ENCODE measurements around the gene GULP1. TPM values are rescaled to one million over a fixed set of nuclear protein-coding genes. Genes with fewer than 3 reads are reported as not detected.

The GULP1 gene
- total and polyA plus RNA-seq, 2 experiments from 2014 or later = 94.6 to 181 TPM

DNA sequence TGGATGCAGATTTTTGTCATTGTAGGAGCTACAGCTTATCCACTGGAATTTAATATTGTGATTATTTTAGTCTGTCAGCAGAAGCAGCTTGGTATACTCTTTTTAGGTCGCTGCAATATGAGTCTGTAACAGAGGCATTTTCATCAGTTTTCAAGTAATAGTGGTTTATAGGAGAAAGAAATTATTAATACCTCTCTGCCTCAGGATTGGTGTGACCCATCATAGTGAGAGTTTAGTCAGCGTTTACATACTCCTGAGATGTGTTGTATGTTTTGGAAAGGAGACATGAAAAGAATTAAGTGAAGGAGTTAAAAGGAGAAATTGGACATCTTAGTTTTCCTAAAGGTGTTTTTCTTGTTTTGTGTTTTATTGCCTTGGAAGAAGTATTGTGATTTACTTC is 189.8 kb downstream of the GULP1 start (continued):
- TF ChIP-seq, protein P1, sequence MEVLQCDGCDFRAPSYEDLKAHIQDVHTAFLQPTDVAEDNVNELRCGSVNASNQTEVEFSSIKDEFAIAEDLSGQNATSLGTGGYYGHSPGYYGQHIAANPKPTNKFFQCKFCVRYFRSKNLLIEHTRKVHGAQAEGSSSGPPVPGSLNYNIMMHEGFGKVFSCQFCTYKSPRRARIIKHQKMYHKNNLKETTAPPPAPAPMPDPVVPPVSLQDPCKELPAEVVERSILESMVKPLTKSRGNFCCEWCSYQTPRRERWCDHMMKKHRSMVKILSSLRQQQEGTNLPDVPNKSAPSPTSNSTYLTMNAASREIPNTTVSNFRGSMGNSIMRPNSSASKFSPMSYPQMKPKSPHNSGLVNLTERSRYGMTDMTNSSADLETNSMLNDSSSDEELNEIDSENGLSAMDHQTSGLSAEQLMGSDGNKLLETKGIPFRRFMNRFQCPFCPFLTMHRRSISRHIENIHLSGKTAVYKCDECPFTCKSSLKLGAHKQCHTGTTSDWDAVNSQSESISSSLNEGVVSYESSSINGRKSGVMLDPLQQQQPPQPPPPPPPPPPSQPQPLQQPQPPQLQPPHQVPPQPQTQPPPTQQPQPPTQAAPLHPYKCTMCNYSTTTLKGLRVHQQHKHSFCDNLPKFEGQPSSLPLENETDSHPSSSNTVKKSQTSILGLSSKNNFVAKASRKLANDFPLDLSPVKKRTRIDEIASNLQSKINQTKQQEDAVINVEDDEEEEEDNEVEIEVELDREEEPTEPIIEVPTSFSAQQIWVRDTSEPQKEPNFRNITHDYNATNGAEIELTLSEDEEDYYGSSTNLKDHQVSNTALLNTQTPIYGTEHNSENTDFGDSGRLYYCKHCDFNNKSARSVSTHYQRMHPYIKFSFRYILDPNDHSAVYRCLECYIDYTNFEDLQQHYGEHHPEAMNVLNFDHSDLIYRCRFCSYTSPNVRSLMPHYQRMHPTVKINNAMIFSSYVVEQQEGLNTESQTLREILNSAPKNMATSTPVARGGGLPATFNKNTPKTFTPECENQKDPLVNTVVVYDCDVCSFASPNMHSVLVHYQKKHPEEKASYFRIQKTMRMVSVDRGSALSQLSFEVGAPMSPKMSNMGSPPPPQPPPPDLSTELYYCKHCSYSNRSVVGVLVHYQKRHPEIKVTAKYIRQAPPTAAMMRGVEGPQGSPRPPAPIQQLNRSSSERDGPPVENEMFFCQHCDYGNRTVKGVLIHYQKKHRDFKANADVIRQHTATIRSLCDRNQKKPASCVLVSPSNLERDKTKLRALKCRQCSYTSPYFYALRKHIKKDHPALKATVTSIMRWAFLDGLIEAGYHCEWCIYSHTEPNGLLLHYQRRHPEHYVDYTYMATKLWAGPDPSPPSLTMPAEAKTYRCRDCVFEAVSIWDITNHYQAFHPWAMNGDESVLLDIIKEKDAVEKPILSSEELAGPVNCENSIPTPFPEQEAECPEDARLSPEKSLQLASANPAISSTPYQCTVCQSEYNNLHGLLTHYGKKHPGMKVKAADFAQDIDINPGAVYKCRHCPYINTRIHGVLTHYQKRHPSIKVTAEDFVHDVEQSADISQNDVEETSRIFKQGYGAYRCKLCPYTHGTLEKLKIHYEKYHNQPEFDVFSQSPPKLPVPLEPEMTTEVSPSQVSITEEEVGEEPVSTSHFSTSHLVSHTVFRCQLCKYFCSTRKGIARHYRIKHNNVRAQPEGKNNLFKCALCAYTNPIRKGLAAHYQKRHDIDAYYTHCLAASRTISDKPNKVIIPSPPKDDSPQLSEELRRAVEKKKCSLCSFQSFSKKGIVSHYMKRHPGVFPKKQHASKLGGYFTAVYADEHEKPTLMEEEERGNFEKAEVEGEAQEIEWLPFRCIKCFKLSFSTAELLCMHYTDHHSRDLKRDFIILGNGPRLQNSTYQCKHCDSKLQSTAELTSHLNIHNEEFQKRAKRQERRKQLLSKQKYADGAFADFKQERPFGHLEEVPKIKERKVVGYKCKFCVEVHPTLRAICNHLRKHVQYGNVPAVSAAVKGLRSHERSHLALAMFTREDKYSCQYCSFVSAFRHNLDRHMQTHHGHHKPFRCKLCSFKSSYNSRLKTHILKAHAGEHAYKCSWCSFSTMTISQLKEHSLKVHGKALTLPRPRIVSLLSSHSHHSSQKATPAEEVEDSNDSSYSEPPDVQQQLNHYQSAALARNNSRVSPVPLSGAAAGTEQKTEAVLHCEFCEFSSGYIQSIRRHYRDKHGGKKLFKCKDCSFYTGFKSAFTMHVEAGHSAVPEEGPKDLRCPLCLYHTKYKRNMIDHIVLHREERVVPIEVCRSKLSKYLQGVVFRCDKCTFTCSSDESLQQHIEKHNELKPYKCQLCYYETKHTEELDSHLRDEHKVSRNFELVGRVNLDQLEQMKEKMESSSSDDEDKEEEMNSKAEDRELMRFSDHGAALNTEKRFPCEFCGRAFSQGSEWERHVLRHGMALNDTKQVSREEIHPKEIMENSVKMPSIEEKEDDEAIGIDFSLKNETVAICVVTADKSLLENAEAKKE (CRISPR knock-in tag; IDR thresholded peaks at IDR 0.05) = no peak
- no peak for TF ChIP-seq CREB1 (CRISPR knock-in tag; IDR thresholded peaks at IDR 0.05; ENCODE audit: low read depth)
- TF ChIP-seq ZNF114 (CRISPR knock-in tag; IDR thresholded peaks at IDR 0.05) = no peak
- no peak for TF ChIP-seq JUNB (IDR thresholded peaks at IDR 0.05; ENCODE audit: unreplicated experiment)
- TF ChIP-seq POLR2AphosphoS5 (IDR thresholded peaks at IDR 0.05; ENCODE audit: low read depth) = no peak

DNA sequence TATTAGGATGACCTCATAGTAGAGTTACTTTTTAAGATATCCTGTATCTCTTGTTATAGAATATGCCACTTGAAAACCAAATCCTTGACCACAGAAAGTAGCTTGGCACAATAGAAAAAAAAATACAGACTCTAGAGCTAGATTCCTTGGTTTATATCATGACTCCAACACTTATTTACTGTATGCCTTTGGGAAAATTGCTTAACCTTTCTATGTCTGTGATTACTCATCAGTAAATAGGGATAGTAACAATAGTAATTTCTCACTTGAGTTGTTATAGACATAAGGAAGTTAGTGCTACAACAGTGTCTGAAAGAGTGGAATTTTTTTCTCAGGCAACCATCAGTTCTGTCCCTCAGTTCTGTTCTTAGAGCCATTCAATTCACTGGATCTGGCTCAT is 193.8 kb downstream of the GULP1 start:
- no peaks in the 10 kb centered on the region for H3K36me3 Mint-ChIP-seq (ENCODE audit: low read depth)
- no peak overlapping the region for H3K27ac ChIP-seq (ENCODE audit: low read depth)
- no peak for ATAC-seq
- no peak for TF ChIP-seq EZH2phosphoT487 (IDR thresholded peaks at IDR 0.05; ENCODE audit: unreplicated experiment)
- TF ChIP-seq EZH2 (IDR thresholded peaks at IDR 0.05; ENCODE audit: low read depth, unreplicated experiment) = no peak
- no peak for TF ChIP-seq JUNB (IDR thresholded peaks at IDR 0.05; ENCODE audit: unreplicated experiment)
- TF ChIP-seq, protein P2, sequence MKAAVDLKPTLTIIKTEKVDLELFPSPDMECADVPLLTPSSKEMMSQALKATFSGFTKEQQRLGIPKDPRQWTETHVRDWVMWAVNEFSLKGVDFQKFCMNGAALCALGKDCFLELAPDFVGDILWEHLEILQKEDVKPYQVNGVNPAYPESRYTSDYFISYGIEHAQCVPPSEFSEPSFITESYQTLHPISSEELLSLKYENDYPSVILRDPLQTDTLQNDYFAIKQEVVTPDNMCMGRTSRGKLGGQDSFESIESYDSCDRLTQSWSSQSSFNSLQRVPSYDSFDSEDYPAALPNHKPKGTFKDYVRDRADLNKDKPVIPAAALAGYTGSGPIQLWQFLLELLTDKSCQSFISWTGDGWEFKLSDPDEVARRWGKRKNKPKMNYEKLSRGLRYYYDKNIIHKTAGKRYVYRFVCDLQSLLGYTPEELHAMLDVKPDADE (IDR thresholded peaks at IDR 0.05) = no peak
- no peak for TF ChIP-seq POLR2AphosphoS5 (IDR thresholded peaks at IDR 0.05; ENCODE audit: low read depth)
- TF ChIP-seq ZNF331 (CRISPR knock-in tag; IDR thresholded peaks at IDR 0.05; ENCODE audit: low read depth) = no peak
- no peak for TF ChIP-seq NANOG (IDR thresholded peaks at IDR 0.05; ENCODE audit: borderline replicate concordance)
- TF ChIP-seq, protein P3, sequence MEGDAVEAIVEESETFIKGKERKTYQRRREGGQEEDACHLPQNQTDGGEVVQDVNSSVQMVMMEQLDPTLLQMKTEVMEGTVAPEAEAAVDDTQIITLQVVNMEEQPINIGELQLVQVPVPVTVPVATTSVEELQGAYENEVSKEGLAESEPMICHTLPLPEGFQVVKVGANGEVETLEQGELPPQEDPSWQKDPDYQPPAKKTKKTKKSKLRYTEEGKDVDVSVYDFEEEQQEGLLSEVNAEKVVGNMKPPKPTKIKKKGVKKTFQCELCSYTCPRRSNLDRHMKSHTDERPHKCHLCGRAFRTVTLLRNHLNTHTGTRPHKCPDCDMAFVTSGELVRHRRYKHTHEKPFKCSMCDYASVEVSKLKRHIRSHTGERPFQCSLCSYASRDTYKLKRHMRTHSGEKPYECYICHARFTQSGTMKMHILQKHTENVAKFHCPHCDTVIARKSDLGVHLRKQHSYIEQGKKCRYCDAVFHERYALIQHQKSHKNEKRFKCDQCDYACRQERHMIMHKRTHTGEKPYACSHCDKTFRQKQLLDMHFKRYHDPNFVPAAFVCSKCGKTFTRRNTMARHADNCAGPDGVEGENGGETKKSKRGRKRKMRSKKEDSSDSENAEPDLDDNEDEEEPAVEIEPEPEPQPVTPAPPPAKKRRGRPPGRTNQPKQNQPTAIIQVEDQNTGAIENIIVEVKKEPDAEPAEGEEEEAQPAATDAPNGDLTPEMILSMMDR (conservative IDR thresholded peaks at IDR 0.05; ENCODE audit: low read depth in 2 of 2) = no peak
- no peak for TF ChIP-seq STAT1 (IDR thresholded peaks at IDR 0.05; ENCODE audit: unreplicated experiment)

More for the DNA sequence above, 193.8 kb downstream of the GULP1 start:
- no peak for DNase-seq (ENCODE audit: low spot score)
- Mint-ChIP-seq H3K4me3 (no peak overlapping the region), H3K9me3 (no peaks in the 10 kb centered on the region), H3K4me1 (peaks cover 52% of the 10 kb centered on the region), H3K27ac (no peak overlapping the region; the same call in 1 of the 2 replicates), H3K27me3 (ENCODE audit: insufficient read depth, low read depth, poor library complexity) (no peaks in the 10 kb centered on the region)
- Histone ChIP-seq H2AFZ (no peak overlapping the region), H3K79me2 (replicated peaks; ENCODE audit: insufficient read depth) (peaks cover 10% of the 10 kb centered on the region; the same call in 1 of the 2 replicates), H4K20me1 (replicated peaks; ENCODE audit: insufficient read depth) (no peaks in the 10 kb centered on the region), H3K4me2 (no peak overlapping the region), H3K36me3 (ENCODE audit: insufficient read depth) (no peaks in the 10 kb centered on the region), H3K9me2 (ENCODE audit: insufficient read depth) (no peaks in the 10 kb centered on the region), H3K4me1 (ENCODE audit: insufficient read depth) (peaks cover 50% of the 10 kb centered on the region), H3K4me3 (no peak overlapping the region), H3F3A (replicated peaks; ENCODE audit: low read depth) (no peaks in the 10 kb centered on the region), H3K27me3 (ENCODE audit: insufficient read depth) (no peaks in the 10 kb centered on the region)

All from GM23338 (cell line).